ENCODE data around the gene CFAP210.
"Not testable (repeated sequence)": the region's sequence is repeated elsewhere in the genome, so short reads cannot be mapped to it uniquely, and the experiment has no call there.

Gene CFAP210

DNA sequence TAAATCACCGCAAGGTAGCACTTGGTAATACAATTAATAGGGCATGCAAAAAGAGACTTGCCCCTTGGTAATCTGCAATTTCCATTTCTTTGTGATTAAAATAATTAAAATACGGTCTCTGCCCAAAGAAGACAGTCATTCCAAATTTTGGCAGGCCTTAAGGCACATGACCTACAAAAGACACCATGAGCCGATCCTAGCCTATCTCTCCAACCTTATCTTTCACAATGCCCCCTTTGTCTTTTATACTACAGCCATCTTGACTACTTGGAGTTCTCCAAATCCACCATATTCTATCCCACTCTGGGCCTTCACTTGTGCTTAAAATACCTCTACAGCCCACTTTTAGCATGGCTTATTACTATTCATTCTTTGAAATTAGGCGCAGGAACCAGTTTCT, 23.3 kb downstream of the CFAP210 start:
- no peak for DNase-seq

DNA sequence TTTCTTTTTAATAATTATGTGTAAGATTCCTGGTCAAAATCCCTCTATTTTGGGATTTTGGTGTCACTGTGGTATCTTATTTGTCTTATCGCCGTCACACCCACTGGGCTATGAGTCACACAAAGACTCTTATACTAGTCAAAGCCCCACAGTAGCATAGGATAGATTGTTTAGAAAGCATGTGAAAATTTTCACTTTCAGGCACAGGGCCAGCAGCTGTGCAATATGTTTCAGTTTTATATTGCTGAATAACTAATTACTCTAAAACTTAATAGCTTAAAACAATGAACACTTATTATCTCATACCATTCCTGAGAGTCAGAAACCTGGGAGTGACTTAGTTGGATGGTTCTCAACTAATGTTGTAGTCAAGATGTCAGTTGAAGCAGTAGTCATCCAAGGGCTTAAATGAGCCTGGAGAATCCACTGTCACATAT, 24.0 kb downstream of the CFAP210 start:
- no peak for DNase-seq

DNA sequence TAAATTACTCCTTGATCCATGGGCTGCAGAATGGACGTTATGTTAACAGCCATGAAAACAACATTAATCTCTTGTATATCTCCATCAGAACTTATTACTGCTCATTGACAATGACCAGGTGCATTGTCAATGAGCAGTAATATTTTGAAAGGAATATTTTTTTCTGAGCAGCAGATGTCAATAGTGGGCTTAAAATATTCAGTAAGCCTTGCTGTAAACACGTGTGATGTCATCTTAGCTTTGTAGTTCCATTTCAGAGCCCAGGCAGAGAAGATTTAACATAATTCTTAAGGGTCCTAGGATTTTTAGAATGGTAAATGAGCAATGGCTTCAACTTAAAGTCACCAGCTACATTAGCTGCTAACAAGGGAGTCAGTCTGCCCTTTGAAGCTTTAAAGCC, 26.6 kb downstream of the CFAP210 start:
- DNase-seq: no peak

DNA sequence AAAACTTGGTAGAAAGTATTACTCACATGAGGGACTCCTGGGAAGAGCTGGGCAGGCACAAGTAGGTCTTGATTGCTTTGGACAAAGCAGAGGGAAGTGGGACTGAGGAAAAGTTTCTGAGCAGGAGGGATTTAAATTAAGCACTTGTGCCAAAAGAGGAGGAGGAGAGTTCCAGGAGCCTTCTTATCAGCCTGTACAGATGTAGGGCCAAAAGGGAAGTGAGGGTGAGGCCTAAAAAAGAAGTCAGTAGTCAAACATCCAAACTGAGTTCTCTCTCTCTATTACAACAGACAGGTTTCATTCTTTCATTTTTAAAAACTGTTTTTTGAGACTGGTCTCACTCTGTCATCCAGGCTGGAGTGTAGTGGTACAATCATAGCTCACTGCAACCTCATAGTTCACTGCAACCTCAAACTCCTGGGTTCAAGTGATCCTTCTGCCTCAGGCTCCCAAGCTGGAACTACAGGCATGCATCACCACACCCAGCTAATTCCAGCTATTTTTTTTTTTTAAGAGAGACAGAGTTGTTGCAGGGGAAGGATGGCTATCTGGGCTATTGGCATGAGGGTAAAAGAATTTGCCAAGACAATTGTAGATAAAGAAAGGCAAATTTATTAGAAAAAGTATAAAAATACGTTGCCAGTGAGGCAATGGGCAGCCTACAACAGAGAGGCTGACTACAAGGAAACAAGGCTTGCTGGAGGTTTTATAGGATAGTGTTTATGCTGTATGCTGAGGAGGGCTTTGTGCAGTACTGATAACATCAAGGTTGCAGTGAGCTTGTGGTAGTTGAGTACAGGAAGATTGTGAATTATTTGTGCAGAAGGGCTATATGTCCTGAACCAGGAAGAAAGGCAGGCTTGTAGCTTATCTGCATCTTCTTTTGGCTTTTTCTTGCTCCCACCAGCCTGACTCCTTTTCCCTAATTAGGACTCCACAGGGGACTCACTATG, 29.0 kb downstream of the CFAP210 start:
- DNase-seq: no peak

DNA sequence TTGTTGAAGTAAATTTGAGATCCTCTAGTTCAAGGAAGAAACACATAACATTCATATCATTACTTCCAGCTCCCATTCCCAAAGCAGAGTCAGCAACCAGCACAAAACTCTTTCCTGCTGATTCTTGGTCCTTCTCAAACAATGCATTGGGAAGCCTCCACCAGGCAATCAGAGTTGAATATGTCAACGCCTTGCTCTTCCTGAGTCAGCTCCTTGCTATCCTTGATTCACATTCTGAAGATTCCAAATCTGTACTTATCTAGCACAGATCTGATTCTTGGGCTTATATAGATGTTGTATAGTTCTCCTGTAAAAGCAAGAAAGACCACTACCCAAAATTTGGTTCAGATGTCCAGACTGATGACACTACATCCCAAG, 29.6 kb downstream of the CFAP210 start:
- no peak for DNase-seq

DNA sequence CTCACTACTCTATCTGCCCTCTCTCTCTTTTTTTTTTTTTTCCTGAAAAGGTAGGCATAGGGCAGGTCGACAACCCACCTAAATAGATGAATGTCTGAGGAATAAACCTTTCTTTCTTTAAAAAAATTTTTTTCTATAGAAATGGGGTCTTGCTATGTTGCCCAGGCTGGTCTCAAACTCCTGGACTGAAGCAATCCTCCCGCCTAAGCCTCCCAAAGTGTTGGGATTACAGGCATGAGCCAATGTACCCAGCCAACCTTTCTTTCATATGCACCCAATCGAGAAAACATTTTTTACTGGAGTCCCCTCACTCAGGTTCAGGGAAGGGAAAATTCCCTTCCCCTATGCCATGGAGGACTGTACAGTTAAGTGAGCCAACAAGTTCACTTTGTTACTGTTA, 31.0 kb downstream of the CFAP210 start:
- DNase-seq: no peak

DNA sequence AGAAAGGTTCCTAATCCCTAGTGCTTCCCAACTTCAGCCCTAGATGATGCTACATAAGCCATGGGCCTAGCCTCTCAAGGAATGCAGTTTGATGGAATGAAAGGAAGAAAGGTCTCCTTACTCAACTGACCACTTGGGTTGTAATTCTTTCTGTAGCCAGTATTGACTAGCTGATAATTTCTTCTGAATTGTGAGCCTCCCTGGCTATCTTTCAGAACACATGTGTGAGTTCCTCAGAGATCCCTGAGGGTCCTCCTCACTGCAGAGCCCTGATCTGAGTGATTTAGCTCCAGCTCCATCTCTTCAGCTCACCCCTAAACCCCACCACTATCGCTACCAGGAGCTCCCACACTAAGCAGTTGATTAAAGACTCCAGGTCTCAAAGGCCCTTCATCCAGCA, 31.5 kb downstream of the CFAP210 start:
- DNase-seq: no peak

DNA sequence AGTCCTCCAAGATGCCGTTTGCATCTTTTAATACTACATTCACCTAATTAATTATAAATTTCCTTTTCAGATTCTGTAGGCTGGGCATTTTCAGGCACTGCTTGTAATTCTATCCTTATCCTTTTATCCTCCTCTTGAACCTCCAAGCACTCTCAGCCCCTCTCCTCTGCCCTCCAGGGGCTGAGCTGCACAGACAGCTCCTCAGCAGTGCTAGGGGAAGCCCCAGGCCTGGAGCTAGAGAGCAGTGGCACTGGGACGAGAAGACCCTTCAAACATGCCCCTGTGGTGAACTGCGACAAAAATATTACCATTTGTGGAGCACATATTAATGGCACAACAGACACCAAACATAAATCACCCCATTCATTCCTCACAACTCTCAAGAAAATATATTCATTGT, 32.9 kb downstream of the CFAP210 start:
- no peak for DNase-seq

DNA sequence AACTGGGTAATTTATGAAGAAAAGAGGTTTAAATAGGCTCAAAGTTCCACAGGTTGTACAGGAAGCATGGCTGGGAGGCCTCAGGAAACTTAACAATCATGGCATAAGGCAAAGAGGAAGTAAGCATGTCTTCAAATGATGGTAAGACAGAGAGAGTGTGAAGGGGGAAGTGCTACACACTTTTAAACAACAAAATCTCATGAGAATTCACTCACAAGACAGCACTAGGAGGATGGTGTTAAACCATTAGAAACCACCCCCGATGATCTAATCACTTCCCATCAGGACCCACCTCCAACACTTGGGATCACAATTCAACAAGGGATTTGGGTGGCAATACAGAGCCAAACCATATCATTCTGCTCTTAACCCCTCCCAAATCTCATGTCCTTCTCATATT, 34.9 kb downstream of the CFAP210 start:
- no peak for DNase-seq

DNA sequence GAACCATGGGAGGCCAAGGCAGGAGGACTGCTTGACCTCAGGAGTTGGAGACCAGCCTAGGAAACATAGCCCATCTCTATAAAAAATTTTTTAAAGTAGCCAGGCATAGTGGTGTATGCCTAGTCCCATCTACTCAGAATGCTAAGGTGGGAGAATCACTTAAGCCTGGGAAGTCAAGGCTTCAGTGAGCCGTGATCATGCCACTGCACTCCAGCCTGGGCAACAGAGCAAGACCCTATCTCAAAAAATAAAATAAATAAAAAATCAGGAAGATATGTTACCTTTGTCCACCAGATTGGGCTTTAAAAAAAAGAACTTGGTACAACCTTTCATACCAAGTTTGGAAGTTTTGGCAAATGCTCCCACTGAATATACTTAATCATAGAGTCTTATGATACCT, 35.3 kb downstream of the CFAP210 start:
- DNase-seq: no peak

DNA sequence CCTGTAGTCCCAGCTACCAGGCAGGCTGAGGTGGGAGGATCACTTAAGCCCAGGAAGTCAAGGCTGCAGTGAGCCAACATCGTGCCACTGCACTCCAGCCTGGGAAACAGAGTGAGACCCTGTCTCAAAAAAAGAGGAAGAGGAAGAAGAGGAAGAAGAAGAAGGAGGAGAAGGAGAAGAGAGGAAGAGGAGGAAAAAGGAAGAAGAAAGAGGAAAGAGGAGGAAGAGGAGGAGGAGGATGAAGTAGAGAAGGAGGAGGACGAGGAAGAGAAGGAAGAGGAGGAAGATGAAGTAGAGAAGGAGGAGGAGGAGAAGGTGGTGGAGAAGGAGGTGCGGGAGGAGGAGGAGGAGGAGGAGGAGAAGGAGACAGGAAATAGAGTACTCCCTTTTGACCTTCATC, 38.0 kb downstream of the CFAP210 start:
- DNase-seq: no peak

DNA sequence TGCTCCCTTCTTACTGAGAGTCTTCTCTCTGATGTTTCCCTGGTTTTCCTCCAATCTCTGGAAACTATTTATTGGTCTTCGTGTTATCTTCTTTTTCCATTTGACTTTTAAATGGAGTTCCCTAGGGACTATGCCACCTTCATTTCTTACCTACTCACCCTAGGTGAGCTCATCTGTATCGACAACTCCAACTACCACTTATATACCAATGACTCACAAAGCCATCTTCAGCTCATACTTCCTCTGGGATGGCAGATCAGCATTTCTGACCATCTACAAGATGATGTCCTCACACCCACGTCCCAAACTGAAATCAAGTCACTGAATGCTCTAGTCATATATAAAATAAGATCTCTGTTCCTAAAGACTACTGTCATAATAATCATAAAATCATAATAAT, 40.6 kb downstream of the CFAP210 start:
- DNase-seq: no peak

DNA sequence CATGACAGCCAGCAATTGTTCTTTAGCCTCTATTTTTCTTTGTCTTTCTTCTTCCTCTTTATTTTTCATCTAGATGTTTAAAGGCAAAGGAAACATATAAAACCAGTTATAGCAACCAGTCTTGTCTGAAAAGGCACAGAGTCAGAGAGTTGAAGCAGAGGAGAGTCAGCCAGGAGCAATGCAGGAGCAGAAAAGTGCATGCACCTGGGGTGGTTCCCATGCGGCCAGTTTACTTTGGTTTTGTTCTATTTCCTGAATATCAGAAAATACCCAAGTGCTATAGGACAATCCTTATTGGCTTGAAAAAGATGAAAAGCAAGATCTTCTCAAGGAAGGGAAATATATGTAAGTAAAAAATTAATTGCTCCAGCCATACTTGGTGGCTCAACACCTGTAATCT, 44.9 kb downstream of the CFAP210 start:
- DNase-seq: no peak

DNA sequence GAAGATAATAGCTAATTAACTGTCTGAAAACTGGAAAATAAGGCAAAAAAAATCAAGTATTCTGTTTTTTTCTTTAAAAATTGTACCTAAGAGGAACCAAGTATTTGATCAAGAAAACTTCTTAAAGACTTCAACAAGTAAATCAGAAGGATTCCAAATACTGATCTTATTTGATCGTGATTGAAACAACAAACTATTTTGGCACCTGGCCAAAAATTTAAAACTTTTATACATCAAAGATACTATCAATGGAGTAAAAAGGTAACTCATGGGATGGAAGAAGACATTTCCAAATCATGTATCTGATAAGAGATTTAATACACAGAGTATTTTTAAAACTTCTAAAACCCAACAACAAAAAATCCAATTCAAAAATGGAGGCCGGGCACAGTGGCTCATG, 46.7 kb downstream of the CFAP210 start:
- no peak for DNase-seq

DNA sequence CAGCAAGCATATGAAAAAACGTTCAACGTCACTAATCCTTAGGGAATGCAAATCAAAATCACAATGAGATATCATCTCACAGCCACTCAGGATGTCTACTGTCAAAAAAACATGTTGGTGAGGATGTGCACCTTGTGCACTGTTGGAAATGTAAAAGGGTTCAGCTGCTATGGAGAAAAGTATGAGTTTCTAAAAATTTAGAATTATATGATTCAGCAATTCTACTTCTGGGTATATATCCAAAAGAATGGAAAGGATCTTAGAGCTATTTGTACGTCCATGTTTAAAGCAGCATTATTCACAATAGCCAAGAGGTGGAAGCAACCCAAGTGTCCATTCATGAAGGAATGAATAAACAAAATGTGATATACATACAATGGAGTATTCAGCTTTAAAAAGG, 50.0 kb downstream of the CFAP210 start:
- DNase-seq: no peak

DNA sequence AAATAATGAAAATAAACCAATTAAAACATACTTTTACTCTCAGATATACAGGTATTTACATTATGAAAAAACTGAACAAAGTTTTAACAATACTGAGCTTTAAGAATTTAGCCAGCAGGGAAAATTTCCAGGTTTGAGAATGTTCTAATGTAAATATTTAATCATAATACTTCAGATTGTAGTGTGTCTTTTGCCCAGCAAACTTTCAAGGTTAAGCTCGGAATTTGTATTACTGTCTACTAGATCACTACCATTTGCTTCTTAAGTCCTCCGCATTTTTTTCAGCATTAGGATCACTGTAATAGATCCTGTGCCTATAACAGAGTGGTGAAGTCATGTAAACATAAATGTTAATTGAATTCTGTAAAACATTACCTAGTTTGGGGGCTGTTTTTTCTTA, 52.7 kb downstream of the CFAP210 start:
- DNase-seq: no peak

DNA sequence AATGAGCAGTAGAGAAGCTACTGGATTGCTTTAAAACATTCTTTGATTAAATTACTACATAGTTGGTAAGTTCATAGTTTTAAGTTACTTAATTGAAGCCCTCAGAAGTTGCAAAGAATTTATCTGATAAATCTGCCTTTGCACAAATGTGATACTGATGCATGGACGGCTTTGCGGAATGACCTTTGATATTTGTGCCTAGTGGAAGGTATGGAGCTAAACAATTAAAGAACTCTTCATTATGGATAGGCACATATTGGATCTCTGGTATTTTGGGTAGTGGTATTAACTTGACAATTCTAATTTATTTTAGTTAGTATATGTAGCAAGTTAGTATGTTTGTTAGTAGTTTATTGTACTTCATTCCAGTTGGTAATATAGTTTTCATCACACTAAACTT, 54.1 kb downstream of the CFAP210 start:
- no peak for DNase-seq

DNA sequence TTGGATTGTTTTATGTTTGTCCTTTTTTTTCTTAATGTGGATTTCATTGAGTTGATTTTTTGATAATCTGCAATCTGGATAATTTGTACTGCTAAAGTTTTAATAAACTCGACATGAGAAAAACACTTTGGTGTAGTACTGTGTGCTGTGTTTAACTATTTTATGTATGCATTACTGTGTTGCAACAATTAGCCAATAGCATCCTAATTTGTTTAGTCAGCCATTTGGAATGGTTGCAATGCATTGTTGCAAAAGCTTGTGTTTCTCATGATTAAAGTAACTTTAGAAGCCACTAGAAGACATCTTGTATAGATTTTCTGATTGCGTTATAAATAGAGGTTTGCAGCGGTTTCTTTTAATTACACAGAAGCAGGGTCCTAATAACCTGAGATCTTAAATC, 56.6 kb downstream of the CFAP210 start:
- DNase-seq: no peak

DNA sequence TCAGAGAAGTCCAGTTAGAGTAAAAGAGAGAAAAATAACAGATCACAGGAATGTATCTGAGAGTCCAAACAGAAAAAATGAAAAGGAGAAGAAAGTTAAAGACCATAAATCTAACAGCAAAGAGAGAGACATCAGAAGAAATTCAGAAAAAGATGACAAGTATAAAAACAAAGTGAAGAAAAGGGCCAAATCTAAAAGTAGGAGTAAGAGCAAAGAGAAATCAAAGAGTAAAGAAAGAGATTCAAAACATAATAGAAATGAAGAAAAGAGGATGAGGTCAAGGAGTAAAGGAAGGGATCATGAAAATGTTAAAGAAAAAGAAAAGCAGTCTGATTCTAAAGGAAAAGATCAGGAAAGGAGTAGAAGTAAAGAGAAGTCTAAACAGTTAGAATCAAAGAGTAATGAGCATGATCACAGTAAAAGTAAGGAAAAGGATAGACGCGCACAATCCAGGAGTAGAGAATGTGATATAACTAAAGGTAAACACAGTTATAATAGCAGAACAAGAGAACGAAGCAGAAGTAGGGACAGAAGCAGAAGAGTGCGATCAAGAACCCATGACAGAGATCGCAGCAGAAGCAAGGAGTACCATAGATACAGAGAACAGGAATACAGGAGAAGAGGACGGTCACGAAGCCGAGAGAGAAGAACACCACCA, 57.6 kb downstream of the CFAP210 start:
- DNase-seq: no peak

DNA sequence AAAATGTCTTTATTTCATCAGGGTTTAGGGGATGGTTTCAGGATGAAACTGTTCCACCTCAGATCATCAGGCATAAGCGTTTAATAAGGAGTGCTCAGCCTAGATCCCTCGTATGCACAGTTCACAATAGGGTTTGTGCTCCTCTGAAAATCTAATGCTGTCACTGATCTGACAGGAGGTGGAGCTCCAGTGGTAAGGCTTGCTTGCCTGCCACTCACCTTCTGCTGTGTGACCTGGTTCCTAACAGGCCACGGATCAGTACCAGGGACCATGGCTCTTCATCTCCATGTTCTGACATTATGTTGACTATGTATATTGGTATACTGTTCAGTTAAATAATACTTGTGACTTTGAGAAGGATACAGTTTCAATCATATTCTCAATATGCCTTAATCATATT, 68.4 kb downstream of the CFAP210 start:
- no peak for DNase-seq

DNA sequence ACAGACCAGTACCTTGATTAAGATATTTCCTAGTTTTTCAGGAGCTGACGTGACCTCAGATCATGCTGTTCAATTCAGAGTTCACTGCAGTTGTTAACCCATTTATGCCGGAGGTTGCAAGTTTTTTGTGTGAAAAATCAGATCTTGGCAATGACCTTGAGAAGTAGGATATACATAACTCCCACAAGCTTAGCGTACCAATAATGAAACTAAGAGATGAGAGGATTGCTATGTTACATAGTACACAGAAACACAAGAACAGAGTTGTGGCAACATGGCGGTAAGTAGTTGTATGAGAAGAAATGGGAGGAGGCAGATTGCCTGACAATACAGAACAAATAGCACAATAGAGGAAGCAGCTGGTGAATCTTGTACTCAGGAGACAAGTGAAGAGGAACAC, 71.0 kb downstream of the CFAP210 start:
- peak; percentile 51 for DNase-seq

DNA sequence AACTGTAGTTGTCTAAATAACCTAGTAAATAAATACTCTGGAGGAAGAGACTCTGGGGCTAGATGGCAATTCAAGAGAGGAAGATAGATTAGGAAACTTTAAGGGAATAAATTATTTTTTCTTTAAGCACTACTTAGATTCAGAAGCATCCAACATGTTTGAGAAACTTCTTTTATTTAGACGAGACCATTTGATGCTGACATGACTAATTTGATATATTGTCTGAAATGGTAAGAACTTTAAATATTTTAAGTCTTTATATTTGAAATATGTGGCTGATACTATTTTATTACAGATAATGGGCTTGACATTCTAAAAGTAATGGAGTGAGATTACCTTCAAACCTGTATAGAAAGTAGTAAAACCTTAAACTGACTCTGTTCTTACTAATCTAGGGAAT, 73.7 kb downstream of the CFAP210 start:
- DNase-seq: no peak

DNA sequence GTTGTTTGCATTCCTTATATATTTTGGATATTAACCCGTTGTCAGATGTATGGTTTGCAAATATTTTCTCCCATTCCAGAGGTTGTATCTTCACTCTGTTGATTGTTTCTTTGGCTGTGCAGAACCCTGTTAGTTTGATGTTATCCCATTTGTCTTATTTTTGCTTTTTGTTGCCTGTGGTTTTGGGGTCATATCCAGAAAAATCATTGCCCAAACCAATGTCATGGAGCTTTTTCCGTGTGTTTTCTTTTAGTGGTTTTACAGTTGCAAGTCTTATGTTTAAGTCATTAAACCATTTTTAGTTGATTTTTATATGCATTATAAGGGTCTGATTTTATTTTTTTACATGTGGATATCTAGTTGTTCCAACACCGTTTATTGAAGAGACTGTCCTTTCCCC, 74.3 kb downstream of the CFAP210 start:
- no peak for DNase-seq

DNA sequence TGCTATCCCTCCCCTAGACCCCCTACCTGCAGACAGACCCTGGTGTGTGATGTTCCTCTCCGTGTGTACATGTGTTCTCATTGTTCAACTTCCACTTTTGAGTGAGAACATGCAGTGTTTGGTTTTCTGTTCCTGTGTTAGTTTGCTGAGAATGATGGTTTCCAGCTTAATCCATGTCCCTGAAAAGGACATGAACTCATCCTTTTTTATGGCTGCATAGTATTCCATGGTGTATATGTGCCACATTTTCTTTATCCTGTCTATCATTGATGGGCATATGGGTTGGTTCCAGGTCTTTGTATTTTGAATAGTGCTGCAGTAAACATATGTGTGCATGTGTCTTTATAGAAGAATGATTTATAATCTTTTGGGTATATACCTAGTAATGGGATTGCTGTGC, 78.2 kb downstream of the CFAP210 start:
- not testable (repeated sequence) for DNase-seq

DNA sequence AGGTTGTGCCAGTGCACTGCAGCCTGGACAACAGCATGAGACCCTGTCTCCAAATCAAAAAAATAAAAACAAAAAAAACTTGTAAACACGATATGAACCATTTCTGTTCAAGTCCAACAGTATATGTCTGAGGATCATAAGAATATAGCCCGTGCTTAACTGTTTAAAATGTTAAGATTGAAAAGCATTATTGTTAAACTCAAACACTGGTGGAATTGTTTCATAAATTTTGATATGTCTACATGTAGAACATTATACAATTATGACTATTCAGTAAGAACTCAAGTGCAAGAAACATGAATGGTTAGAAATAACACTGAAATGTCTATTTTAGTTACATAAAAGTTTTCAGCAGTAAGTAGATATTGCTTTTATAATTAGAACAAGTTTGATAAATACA, 80.3 kb downstream of the CFAP210 start:
- DNase-seq: no peak

Measured in activated CD4-positive, alpha-beta T cell treated with anti-CD3 and anti-CD28 coated beads, Interleukin-10, Interleukin-2, amounts not matched to agents 100 ng/mL and 50 ng/mL, durations not matched to agents 16 hours and 8 hours (primary cell).